Lung (tissue), 12 donors: ENCODE results near the gene NR2C2AP. TPM values are rescaled to one million over a fixed set of nuclear protein-coding genes. Genes with fewer than 3 reads are reported as not detected.
"Not testable (repeated sequence)": the region's sequence is repeated elsewhere in the genome, so short reads cannot be mapped to it uniquely, and the experiment has no call there.

Experiments used
- ATAC-seq: fragments of 200-7000 bp; cut with Tn5 transposase; one replicate; pipeline ENCODE4 v1.9.1; 2020; ENCODE audit warnings: moderate number of reproducible peaks; ENCODE audit not compliant: insufficient read depth, low FRiP score
- DNase-seq, 3 donors: peaks; one replicate each; pipeline ENCODE4 v3.0.0-alpha.2; 2013 to 2017
- H3K27ac ChIP-seq, 2 donors: one replicate each; pipeline ENCODE4 v1.5.1; 2013; ENCODE audit warnings: mild to moderate bottlenecking in 2 of 2, moderate library complexity in 2 of 2, control low read depth in 1 of 2, inconsistent platforms in 1 of 2, low read depth in 1 of 2, low read length in 1 of 2
- H3K27me3 ChIP-seq, 3 donors: one replicate each; pipeline ENCODE4 v1.5.1; 2013; ENCODE audit warnings: low read length in 2 of 3; ENCODE audit not compliant: control insufficient read depth in 3 of 3, insufficient read depth in 3 of 3
- H3K36me3 ChIP-seq, 4 donors: one replicate each; pipeline ENCODE4 v1.5.1; 2013; ENCODE audit warnings: low read length in 4 of 4, mild to moderate bottlenecking in 1 of 4, moderate library complexity in 1 of 4; ENCODE audit not compliant: control insufficient read depth in 4 of 4, insufficient read depth in 4 of 4
- H3K4me1 ChIP-seq, 5 donors: one replicate each; pipeline ENCODE4 v1.5.1; 2013; ENCODE audit warnings: low read length in 5 of 5, mild to moderate bottlenecking in 2 of 5, moderate library complexity in 1 of 5; ENCODE audit not compliant: control insufficient read depth in 5 of 5, insufficient read depth in 5 of 5
- H3K4me3 ChIP-seq: one replicate; pipeline ENCODE4 v1.5.1; 2013; ENCODE audit warnings: mild to moderate bottlenecking, control low read depth, moderate library complexity
- H3K9ac ChIP-seq, 2 donors: one replicate each; pipeline ENCODE4 v1.5.1; 2013; ENCODE audit warnings: low read length in 2 of 2, control low read depth in 1 of 2; ENCODE audit not compliant: insufficient read depth in 1 of 2
- H3K9me3 ChIP-seq, 4 donors: one replicate each; pipeline ENCODE4 v1.5.1; 2013; ENCODE audit warnings: low read length in 3 of 4, mild to moderate bottlenecking in 1 of 4, moderate library complexity in 1 of 4; ENCODE audit not compliant: control insufficient read depth in 4 of 4, insufficient read depth in 3 of 4
- CTCF ChIP-seq: IDR thresholded peaks from 2 replicates; pipeline ENCODE4 v1.5.1; 2012; ENCODE audit warnings: mild to moderate bottlenecking; ENCODE audit errors: control extremely low read depth, extremely low read depth
- WGBS, 2 donors: extraction: QIAGEN DNeasy Blood & Tissue Kit; methylation state at CpG; one replicate each; pipeline ENCODE4 v1.1.7; 2013; 5-methylcytosine and 5-hydroxymethylcytosine counted together
- polyA plus RNA-seq, 2 donors: library from polyadenylated mRNA; stranded (reverse); fragments of 200-250 nt; gene quantifications; one replicate each; pipeline ENCODE4 v1.2.1, GENCODE V29; 2013
- total RNA-seq, 2 donors: library from RNA; depleted of rRNA in 1 of 2; stranded (reverse); fragments of >200 nt in 1 of 2; gene quantifications; one replicate each; pipeline ENCODE4 v1.2.1, GENCODE V29; 2014 to 2021
- donor health status: control.
- donor health status: control.
- donor health status: Bipolar disorder and iron deficiency.
- donor health status: healthy.
- donor health status: DM: yes; HTN: yes; CAD: no.

Gene NR2C2AP
- total and polyA plus RNA-seq, 4 donors, result 4.6 to 26.7 (median 21.2) TPM

DNA sequence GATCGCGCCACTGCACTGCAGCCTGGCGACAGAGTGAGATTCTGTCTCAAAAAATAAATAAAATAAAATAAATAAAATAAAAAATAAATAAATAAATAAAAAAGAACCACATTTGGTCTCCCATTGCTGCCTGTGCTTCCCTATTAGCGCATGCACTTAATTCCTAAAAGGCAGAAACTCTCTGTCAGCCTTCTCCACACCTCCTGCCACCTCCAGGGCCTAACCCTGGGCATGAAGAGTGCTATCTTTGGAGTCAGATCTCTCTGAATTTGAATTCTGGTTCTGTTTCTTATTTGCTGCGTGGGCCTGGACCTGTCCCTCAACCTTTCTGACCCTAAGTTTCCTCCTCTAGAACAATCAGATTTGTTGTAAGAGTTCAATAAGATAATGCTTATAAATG lies 19.8 kb upstream of the NR2C2AP start:
- DNase-seq (no peak), ATAC-seq (no peak)
- Histone ChIP-seq H3K4me1 (peaks cover 0 to 5% (median 0%) of the 10 kb centered on the region in 5 donors), H3K9ac (no peak overlapping the region), H3K27ac (no peak overlapping the region), H3K4me3 (no peak overlapping the region), H3K9me3 (no peaks in the 10 kb centered on the region), H3K27me3 (peaks cover 4 to 19% (median 8%) of the 10 kb centered on the region in 3 donors), H3K36me3 (no peaks in the 10 kb centered on the region)
- WGBS, 2 donors, result 84 to 94% methylated on average over 5 of the region's 5 CpGs
- TF ChIP-seq CTCF, result no peak

GRCh38 chr19:19221000-19221399 lies 17.8 kb upstream of the NR2C2AP start:
- not testable (repeated sequence) for H3K27ac ChIP-seq, ATAC-seq, DNase-seq, H3K4me3 ChIP-seq, H3K36me3 ChIP-seq, H3K9ac ChIP-seq, H3K9me3 ChIP-seq, H3K4me1 ChIP-seq
- WGBS, 2 donors, result 81 to 93% methylated on average over 8 of the region's 8 CpGs
- peaks cover 0 to 19% (median 4%) of the 10 kb centered on the region in 3 donors for H3K27me3 ChIP-seq

GRCh38 chr19:19218911-19219310 lies 15.7 kb upstream of the NR2C2AP start:
- Histone ChIP-seq H3K27me3 (peaks cover 2 to 9% (median 4%) of the 10 kb centered on the region in 3 donors), H3K9ac (no peak overlapping the region), H3K36me3 (no peaks in the 10 kb centered on the region), H3K27ac (no peak overlapping the region), H3K4me1 (peaks cover 0 to 2% (median 0%) of the 10 kb centered on the region in 5 donors), H3K9me3 (peaks cover 0 to 1% (median 0%) of the 10 kb centered on the region in 4 donors), H3K4me3 (no peak overlapping the region)
- TF ChIP-seq CTCF, result no peak
- ATAC-seq, result no peak
- WGBS, 2 donors, result 84 to 90% methylated on average over 21 of the region's 21 CpGs
- DNase-seq, result no peak

DNA sequence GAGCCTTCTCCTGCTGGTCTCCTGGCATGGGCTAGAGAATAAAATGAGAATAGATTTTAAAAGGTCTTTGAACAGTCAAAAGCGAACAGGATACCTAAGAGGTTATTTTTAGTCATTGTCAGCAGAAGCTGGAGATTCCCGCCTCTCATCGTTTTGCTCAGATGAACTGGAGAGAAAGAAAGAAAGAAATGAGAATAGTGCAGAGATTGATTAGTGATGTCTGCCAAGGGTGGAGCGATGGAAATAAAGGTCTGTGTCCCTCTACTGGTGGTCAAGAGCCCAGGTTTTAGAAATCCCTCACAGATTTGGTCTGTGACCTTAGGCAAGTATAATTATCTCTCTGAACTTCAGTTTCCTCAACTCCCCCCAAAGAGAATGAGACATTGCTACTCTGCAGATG lies 13.9 kb upstream of the NR2C2AP start:
- 59 to 71% methylated on average over 4 of the region's 4 CpGs for WGBS, 2 donors
- no peak for ATAC-seq
- H3K27me3 ChIP-seq, result peaks cover 4 to 23% (median 16%) of the 10 kb centered on the region in 3 donors

More for the DNA sequence above, 13.9 kb upstream of the NR2C2AP start:
- no peaks in the 10 kb centered on the region for H3K36me3 ChIP-seq
- H3K4me3 ChIP-seq, result no peak overlapping the region
- no peak overlapping the region for H3K27ac ChIP-seq
- peaks cover 0 to 1% (median 0%) of the 10 kb centered on the region in 4 donors for H3K9me3 ChIP-seq
- DNase-seq, result no peak
- H3K9ac ChIP-seq, result no peak overlapping the region
- no peak for TF ChIP-seq CTCF
- peaks cover 0 to 2% (median 0%) of the 10 kb centered on the region in 5 donors for H3K4me1 ChIP-seq
